Panc1 (cell line): ENCODE data around the gene TOLLIP. TPM values are rescaled to one million over a fixed set of nuclear protein-coding genes. Genes with fewer than 3 reads are reported as not detected.

ENCODE experiments used
- ATAC-seq: fragments of 200-7000 bp; cut with Tn5 transposase; 2 replicates; pipeline ENCODE4 v1.9.1; 2020; ENCODE audit warnings: mild to moderate bottlenecking, moderate library complexity
- BruUV-seq: library from RNA; stranded (reverse); fragments of 400-500 nt; replicated peaks from 2 replicates; lab custom pipeline; 2021; lab: Mats Ljungman, UMichigan
- CTCF ChIA-PET: fragments of 300-600 bp; sonication (Branson Sonifier 250); formaldehyde crosslinking; loops from one replicate; lab custom pipeline; 2022; ENCODE audit warnings: antibody characterized with exemption; lab: Charles Lee
- POLR2A ChIA-PET: fragments of 300-600 bp; sonication (Branson Sonifier 250); formaldehyde crosslinking; loops from one replicate; lab custom pipeline; 2022; ENCODE audit warnings: antibody characterized with exemption; lab: Charles Lee
- DNase-seq: peaks from one replicate; pipeline ENCODE4 v3.0.0-alpha.2; 2010; ENCODE audit warnings: low read depth, low spot score
- H3K27ac ChIP-seq: 2 replicates; pipeline ENCODE4 v1.5.1; 2011; ENCODE audit warnings: mild to moderate bottlenecking, low read length, inconsistent platforms
- H3K27me3 ChIP-seq: fragments of 200-500 bp; sonication (Bioruptor generic); 2 replicates; pipeline ENCODE4 v1.6.0; 2014; ENCODE audit warnings: low read length, inconsistent platforms; ENCODE audit not compliant: control insufficient read depth, insufficient read depth
- H3K36me3 ChIP-seq: fragments of 200-500 bp; sonication (Bioruptor generic); 2 replicates; pipeline ENCODE4 v1.5.1; 2014; ENCODE audit warnings: inconsistent platforms, mild to moderate bottlenecking, low read length, moderate library complexity; ENCODE audit not compliant: control insufficient read depth, insufficient read depth
- H3K4me1 ChIP-seq: 2 replicates; pipeline ENCODE4 v1.5.1; 2011; ENCODE audit warnings: inconsistent platforms, mild to moderate bottlenecking, low read length, moderate library complexity; ENCODE audit not compliant: control insufficient read depth, insufficient read depth
- H3K4me3 ChIP-seq, 2 experiments: 2 replicates each; pipeline ENCODE4 v1.5.1; 2011 to 2012; ENCODE audit warnings: low read depth in 2 of 2, low read length in 2 of 2, mild to moderate bottlenecking in 2 of 2, inconsistent platforms in 1 of 2, moderate library complexity in 1 of 2
- H3K9me3 ChIP-seq: fragments of 200-500 bp; sonication (Bioruptor generic); 2 replicates; pipeline ENCODE4 v1.5.1; 2014; ENCODE audit warnings: low read depth, mild to moderate bottlenecking, inconsistent platforms, low read length, moderate library complexity; ENCODE audit not compliant: control insufficient read depth, insufficient read depth
- CTCF ChIP-seq: fragments of 450-650 bp; IDR thresholded peaks from 2 replicates; pipeline ENCODE4 v1.5.1; 2017; ENCODE audit warnings: mild to moderate bottlenecking
- POLR2AphosphoS5 ChIP-seq: IDR thresholded peaks from 2 replicates; pipeline ENCODE4 v1.6.1; 2012; ENCODE audit warnings: mild to moderate bottlenecking, low read depth, low read length, moderate library complexity
- SIN3A ChIP-seq: IDR thresholded peaks from 2 replicates; pipeline ENCODE4 v1.6.1; 2012; ENCODE audit warnings: low read depth, mild to moderate bottlenecking, low read length, moderate library complexity, borderline replicate concordance; ENCODE audit not compliant: insufficient read depth
- TCF7L2 ChIP-seq: IDR thresholded peaks from 2 replicates; pipeline ENCODE4 v1.6.1; 2011; ENCODE audit warnings: mild to moderate bottlenecking, low read depth, low read length, inconsistent platforms
- in situ Hi-C: cut with HindIII; loops from 2 replicates; pipeline ENCODE4 v1.10.0; 2016; ENCODE audit warnings: low sequenced_read_pairs, low pct_unique_long_range_greater_than_20kb
- intact Hi-C: fragments of 100-400 bp; cut with micrococcal nuclease; formaldehyde crosslinking; loops from one replicate; pipeline ENCODE4 v1.10.0; 2022; ENCODE audit not compliant: unreplicated experiment
- total RNA-seq: library from RNA; stranded (reverse); gene quantifications from one replicate; pipeline ENCODE4 v1.2.1, GENCODE V29; 2021; ENCODE audit not compliant: unreplicated experiment
- TF ChIP-seq, protein P1 (sequence below), 2 experiments: IDR thresholded peaks; 2 replicates each; pipeline ENCODE4 v1.6.1; 2011 to 2012; ENCODE audit warnings: low read depth in 2 of 2, control low read depth in 1 of 2, low read length in 1 of 2, mild to moderate bottlenecking in 1 of 2, moderate library complexity in 1 of 2; ENCODE audit not compliant: insufficient read depth in 1 of 2

The TOLLIP gene
- total RNA-seq, 1 experiment from 2014 or later: 141 TPM

DNA sequence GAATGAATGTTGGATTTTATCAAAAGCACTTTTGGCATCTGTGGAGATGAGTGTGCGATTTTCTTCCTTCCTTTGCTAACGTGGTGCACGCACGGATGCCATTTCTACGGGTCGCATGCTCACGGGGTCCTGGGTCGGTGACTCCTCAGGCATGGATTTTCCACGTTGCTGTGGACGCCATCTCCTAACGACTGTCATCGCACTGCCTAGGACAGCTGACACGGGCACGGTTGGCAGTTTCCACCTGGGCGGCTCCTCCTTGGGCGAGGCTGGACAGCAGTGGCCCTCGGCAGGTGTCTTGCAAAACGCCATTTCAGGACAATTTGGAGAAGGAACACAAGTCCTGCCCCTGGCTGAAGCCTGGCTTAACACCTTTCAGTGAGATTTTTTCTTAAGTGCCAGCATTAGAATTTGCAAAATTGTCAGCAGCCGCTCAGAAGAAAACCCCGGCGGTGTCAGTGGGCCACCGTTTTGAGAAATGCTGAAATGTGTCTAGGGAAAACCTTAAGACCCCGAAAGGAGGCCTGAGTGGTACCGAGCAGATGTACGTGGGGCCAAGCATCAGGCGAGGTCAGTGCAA is 34.7 kb upstream of the TOLLIP start:
- Histone ChIP-seq H3K9me3 (no peaks in the 10 kb centered on the region), H3K36me3 (no peaks in the 10 kb centered on the region), H3K27me3 (no peaks in the 10 kb centered on the region), H3K27ac (no peak overlapping the region), H3K4me1 (peaks cover 8% of the 10 kb centered on the region), H3K4me3 (no peak overlapping the region)
- intact Hi-C loops (no loop called here), in situ Hi-C loops (no loop called here)
- no TSS peak for BruUV-seq
- CTCF ChIA-PET: no interaction called here
- no peak for DNase-seq
- POLR2A ChIA-PET: no interaction called here
- TF ChIP-seq, protein P1, sequence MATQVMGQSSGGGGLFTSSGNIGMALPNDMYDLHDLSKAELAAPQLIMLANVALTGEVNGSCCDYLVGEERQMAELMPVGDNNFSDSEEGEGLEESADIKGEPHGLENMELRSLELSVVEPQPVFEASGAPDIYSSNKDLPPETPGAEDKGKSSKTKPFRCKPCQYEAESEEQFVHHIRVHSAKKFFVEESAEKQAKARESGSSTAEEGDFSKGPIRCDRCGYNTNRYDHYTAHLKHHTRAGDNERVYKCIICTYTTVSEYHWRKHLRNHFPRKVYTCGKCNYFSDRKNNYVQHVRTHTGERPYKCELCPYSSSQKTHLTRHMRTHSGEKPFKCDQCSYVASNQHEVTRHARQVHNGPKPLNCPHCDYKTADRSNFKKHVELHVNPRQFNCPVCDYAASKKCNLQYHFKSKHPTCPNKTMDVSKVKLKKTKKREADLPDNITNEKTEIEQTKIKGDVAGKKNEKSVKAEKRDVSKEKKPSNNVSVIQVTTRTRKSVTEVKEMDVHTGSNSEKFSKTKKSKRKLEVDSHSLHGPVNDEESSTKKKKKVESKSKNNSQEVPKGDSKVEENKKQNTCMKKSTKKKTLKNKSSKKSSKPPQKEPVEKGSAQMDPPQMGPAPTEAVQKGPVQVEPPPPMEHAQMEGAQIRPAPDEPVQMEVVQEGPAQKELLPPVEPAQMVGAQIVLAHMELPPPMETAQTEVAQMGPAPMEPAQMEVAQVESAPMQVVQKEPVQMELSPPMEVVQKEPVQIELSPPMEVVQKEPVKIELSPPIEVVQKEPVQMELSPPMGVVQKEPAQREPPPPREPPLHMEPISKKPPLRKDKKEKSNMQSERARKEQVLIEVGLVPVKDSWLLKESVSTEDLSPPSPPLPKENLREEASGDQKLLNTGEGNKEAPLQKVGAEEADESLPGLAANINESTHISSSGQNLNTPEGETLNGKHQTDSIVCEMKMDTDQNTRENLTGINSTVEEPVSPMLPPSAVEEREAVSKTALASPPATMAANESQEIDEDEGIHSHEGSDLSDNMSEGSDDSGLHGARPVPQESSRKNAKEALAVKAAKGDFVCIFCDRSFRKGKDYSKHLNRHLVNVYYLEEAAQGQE (IDR thresholded peaks at IDR 0.05; ENCODE audit: insufficient read depth in 1 of 2, low read depth in 2 of 2, low read length in 1 of 2): no peak
- TF ChIP-seq TCF7L2 (no peak), SIN3A (no peak), CTCF (no peak), POLR2AphosphoS5 (no peak)
- no peak for ATAC-seq

GRCh38 chr11:1343391-1344055 is 34.1 kb upstream of the TOLLIP start:
- Histone ChIP-seq H3K4me1 (0 out of 2 replicates have a peak, but pooled peaks cover 5% of the 10 kb centered on the region), H3K9me3 (no peaks in the 10 kb centered on the region), H3K27ac (no peak overlapping the region), H3K27me3 (no peaks in the 10 kb centered on the region), H3K36me3 (no peaks in the 10 kb centered on the region), H3K4me3 (no peak overlapping the region)
- POLR2A ChIA-PET: no interaction called here
- TF ChIP-seq SIN3A (no peak), CTCF (no peak), POLR2AphosphoS5 (no peak), TCF7L2 (no peak)
- TF ChIP-seq, protein P1 (IDR thresholded peaks at IDR 0.05; ENCODE audit: insufficient read depth in 1 of 2, low read depth in 2 of 2, low read length in 1 of 2): no peak
- CTCF ChIA-PET: no interaction called here
- no TSS peak for BruUV-seq
- DNase-seq (no peak), ATAC-seq (no peak)
- intact Hi-C loops: no loop called here
- in situ Hi-C loops: no loop called here
